Osteocyte (in vitro differentiated cells): ENCODE results near the gene POLR1C. TPM values are rescaled to one million over a fixed set of nuclear protein-coding genes. Genes with fewer than 3 reads are reported as not detected.
"Not testable (repeated sequence)": the region's sequence is repeated elsewhere in the genome, so short reads cannot be mapped to it uniquely, and the experiment has no call there.

Experiments
- DNase-seq: peaks from one replicate; pipeline ENCODE4 v3.0.0; 2021; ENCODE audit warnings: mixed read lengths; ENCODE audit not compliant: unreplicated experiment; ENCODE audit errors: extremely low spot score
- H3K27ac Mint-ChIP-seq: one replicate; pipeline ENCODE4 v1.8.0; 2021; ENCODE audit warnings: mild to moderate bottlenecking, mixed read lengths; ENCODE audit not compliant: unreplicated experiment
- H3K27me3 Mint-ChIP-seq: one replicate; pipeline ENCODE4 v1.8.0; 2021; ENCODE audit warnings: mixed read lengths; ENCODE audit not compliant: unreplicated experiment
- H3K36me3 Mint-ChIP-seq: one replicate; pipeline ENCODE4 v1.8.0; 2021; ENCODE audit warnings: mixed read lengths; ENCODE audit not compliant: unreplicated experiment
- H3K4me1 Mint-ChIP-seq: one replicate; pipeline ENCODE4 v1.8.0; 2021; ENCODE audit warnings: mixed read lengths; ENCODE audit not compliant: unreplicated experiment
- H3K4me3 Mint-ChIP-seq: one replicate; pipeline ENCODE4 v1.8.0; 2021; ENCODE audit warnings: mild to moderate bottlenecking, moderate library complexity, mixed read lengths; ENCODE audit not compliant: unreplicated experiment
- H3K9me3 Mint-ChIP-seq: one replicate; pipeline ENCODE4 v1.8.0; 2021; ENCODE audit warnings: mixed read lengths; ENCODE audit not compliant: unreplicated experiment
- CTCF ChIP-seq: fragments of 200-600 bp; sonication (generic); IDR thresholded peaks from 2 replicates; pipeline ENCODE4 v1.5.0; 2021; ENCODE audit warnings: antibody characterized with exemption, mild to moderate bottlenecking, moderate library complexity
- total RNA-seq: library from RNA; stranded (reverse); gene quantifications from 2 replicates; pipeline ENCODE4 v1.2.1, GENCODE V29; 2021

Gene POLR1C
- total RNA-seq, 1 donor from 2014 or later: 32.8 TPM

DNA sequence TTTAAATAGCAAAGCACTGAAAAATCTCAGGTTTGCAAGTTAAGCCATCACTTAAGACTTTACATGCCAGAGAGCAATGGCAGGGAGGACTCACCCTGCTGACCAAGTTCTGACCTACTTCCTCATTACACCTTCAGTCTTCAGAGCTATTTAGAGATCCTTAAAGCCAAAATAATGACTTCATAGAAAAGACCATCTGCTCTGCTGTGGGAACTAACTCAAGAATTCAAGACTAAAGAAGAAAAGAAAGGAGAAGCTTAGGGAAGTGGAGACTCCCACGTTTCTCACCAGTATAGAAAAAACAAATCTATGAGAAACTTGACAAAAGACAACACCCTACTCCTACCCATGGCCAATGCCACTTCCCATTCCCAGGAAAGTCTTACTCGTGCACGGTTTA, 30.3 kb downstream of the POLR1C start:
- no peak for TF ChIP-seq CTCF
- Mint-ChIP-seq H3K4me3 (no peak overlapping the region), H3K4me1 (no peaks in the 10 kb centered on the region), H3K27me3 (no peaks in the 10 kb centered on the region), H3K9me3 (no peaks in the 10 kb centered on the region), H3K27ac (no peak overlapping the region), H3K36me3 (peaks cover 49% of the 10 kb centered on the region)
- DNase-seq: no peak

DNA sequence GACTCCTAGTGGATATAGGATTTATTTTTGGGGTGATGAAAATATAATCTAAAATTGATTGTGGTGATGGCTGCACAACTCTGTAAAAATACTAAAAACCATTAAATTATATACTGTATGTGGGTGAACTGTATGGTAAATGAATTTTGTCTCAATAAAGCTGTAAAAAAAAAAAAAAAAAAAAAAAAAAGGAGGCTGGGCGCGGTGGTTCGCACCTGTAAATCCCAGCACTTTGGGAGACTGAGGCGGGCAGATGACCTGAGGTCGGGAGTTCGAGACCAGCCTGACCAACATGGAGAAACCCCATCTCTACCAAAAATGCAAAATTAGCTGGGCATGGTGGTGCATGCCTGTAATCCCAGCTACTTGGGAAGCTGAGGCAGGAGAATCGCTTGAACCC, 40.7 kb downstream of the POLR1C start:
- H3K27me3 Mint-ChIP-seq, DNase-seq, H3K4me3 Mint-ChIP-seq, H3K9me3 Mint-ChIP-seq, H3K4me1 Mint-ChIP-seq, H3K27ac Mint-ChIP-seq: not testable (repeated sequence)
- H3K36me3 Mint-ChIP-seq: peaks cover 48% of the 10 kb centered on the region

- no peak overlapping the region for H3K4me3 Mint-ChIP-seq
- TF ChIP-seq CTCF: no peak
- H3K4me1 Mint-ChIP-seq: no peaks in the 10 kb centered on the region
- DNase-seq: no peak
- no peaks in the 10 kb centered on the region for H3K9me3 Mint-ChIP-seq
- H3K36me3 Mint-ChIP-seq: peaks cover 39% of the 10 kb centered on the region
- no peaks in the 10 kb centered on the region for H3K27me3 Mint-ChIP-seq
- H3K27ac Mint-ChIP-seq: no peak overlapping the region
Measured at GRCh38 chr6:43559328-43559727, 42.4 kb downstream of the POLR1C start.

- DNase-seq: no peak
- no peak overlapping the region for H3K4me3 Mint-ChIP-seq
- no peak for TF ChIP-seq CTCF
- peaks cover 8% of the 10 kb centered on the region for H3K4me1 Mint-ChIP-seq
- H3K27ac Mint-ChIP-seq: no peak overlapping the region
- H3K36me3 Mint-ChIP-seq: peaks cover 30% of the 10 kb centered on the region
- no peaks in the 10 kb centered on the region for H3K27me3 Mint-ChIP-seq
- no peaks in the 10 kb centered on the region for H3K9me3 Mint-ChIP-seq
Measured at GRCh38 chr6:43570876-43571441, 54.1 kb downstream of the POLR1C start.

Other genes starting within 250 kb of the POLR1C start
- gene SLC22A7, start 218.8 kb upstream of the POLR1C start, total RNA-seq: not detected in 2 replicates
- gene CRIP3, start 208.3 kb upstream of the POLR1C start, total RNA-seq: 1.4 and 1.8 TPM in 2 replicates
- 25.1 and 26.0 TPM in 2 replicates for gene ZNF318, start 147.4 kb upstream of the POLR1C start, total RNA-seq
- 40.1 and 42.8 TPM in 2 replicates for gene ABCC10, start 89.5 kb upstream of the POLR1C start, total RNA-seq
- 0.43 TPM in 1 of 2 replicates, not detected in the other for gene DLK2, start 61.5 kb upstream of the POLR1C start, total RNA-seq
- 38.7 and 42.8 TPM in 2 replicates for gene TJAP1, start 39.5 kb upstream of the POLR1C start, total RNA-seq
- 0.29 and 0.40 TPM in 2 replicates for gene LRRC73, start 6.7 kb upstream of the POLR1C start, total RNA-seq
- gene YIPF3, start 163 bp upstream of the POLR1C start, total RNA-seq: 148 and 151 TPM in 2 replicates
- gene XPO5, start 58.9 kb downstream of the POLR1C start, total RNA-seq: 35.0 and 38.7 TPM in 2 replicates
- 27.7 and 28.2 TPM in 2 replicates for gene POLH, start 59.1 kb downstream of the POLR1C start, total RNA-seq
- 84.9 and 86.4 TPM in 2 replicates for gene GTPBP2, start 112.2 kb downstream of the POLR1C start, total RNA-seq
- gene MAD2L1BP, start 118.8 kb downstream of the POLR1C start, total RNA-seq: 24.2 and 27.5 TPM in 2 replicates
- 0.16 and 0.26 TPM in 2 replicates for gene RSPH9, start 127.9 kb downstream of the POLR1C start, total RNA-seq
- 35.3 and 37.3 TPM in 2 replicates for gene MRPS18A, start 170.7 kb downstream of the POLR1C start, total RNA-seq